Gastrocnemius medialis (tissue), 4 donors: Measurements from ENCODE around the gene CCDC110. TPM values are rescaled to one million over a fixed set of nuclear protein-coding genes. Genes with fewer than 3 reads are reported as not detected.

Experiments used
- ATAC-seq, 2 donors: fragments of 150-250 bp; one replicate each; pipeline ENCODE4 v1.9.1; 2016
- DNase-seq, 2 donors: peaks; one replicate each; pipeline ENCODE4 v3.0.0-alpha.2; 2019
- H3K27ac ChIP-seq, 4 donors: fragments of 200-600 bp; sonication (generic); 1 replicate in 1 of 4; 2 replicates in 3 of 4; pipeline ENCODE4 v1.5.1; 2016 to 2018; ENCODE audit warnings: mild to moderate bottlenecking in 2 of 4, moderate library complexity in 1 of 4
- H3K27me3 ChIP-seq, 3 donors: fragments of 200-600 bp; sonication (generic) in 2 of 3; 1 replicate in 1 of 3; 2 replicates in 2 of 3; pipeline versions ENCODE4 v1.5.1 to v1.6.0; 2016 to 2019; ENCODE audit warnings: mild to moderate bottlenecking in 1 of 3, moderate library complexity in 1 of 3
- H3K36me3 ChIP-seq, 2 donors: fragments of 200-600 bp; sonication (generic) in 1 of 2; one replicate each; pipeline ENCODE4 v1.5.1; 2017 to 2018
- H3K4me1 ChIP-seq, 2 donors: fragments of 200-600 bp; sonication (generic) in 1 of 2; one replicate each; pipeline ENCODE4 v1.5.1; 2016 to 2017; ENCODE audit warnings: mild to moderate bottlenecking in 2 of 2
- H3K4me3 ChIP-seq, 4 donors: fragments of 200-600 bp; sonication (generic) in 3 of 4; 1 replicate in 1 of 4; 2 replicates in 3 of 4; pipeline ENCODE4 v1.5.1; 2016 to 2019; ENCODE audit warnings: mild to moderate bottlenecking in 2 of 4
- H3K9me3 ChIP-seq, 3 donors: fragments of 200-600 bp; sonication (generic) in 2 of 3; 1 replicate in 1 of 3; 2 replicates in 2 of 3; pipeline ENCODE4 v1.5.1; 2016 to 2019
- CTCF ChIP-seq, 5 experiments: fragments of 450-650 bp in 3 of 5; fragments of 200-600 bp in 2 of 5; sonication (generic) in 2 of 5; IDR thresholded peaks in 4 of 5; conservative IDR thresholded peaks in 1 of 5; 1 replicate in 4 of 5; 2 replicates in 1 of 5; pipeline ENCODE4 v1.5.1; 2016 to 2019; ENCODE audit warnings: antibody characterized with exemption in 5 of 5, mild to moderate bottlenecking in 3 of 5, moderate library complexity in 3 of 5
- POLR2A ChIP-seq, 2 donors: fragments of 450-650 bp; IDR thresholded peaks; one replicate each; pipeline ENCODE4 v1.6.1; 2017; ENCODE audit warnings: antibody characterized with exemption in 2 of 2, mild to moderate bottlenecking in 2 of 2, moderate library complexity in 2 of 2
- in situ Hi-C, 4 donors: fragments of 200-750 bp; cut with MboI; loops; one replicate each; pipeline versions ENCODE4 v1.15.0 to v1.8.0; 2017; ENCODE audit warnings: low sequenced_read_pairs in 4 of 4
- intact Hi-C: fragments of 100-400 bp; cut with DNase I; formaldehyde crosslinking; loops from one replicate; pipeline ENCODE4 v1.15.1; 2023; ENCODE audit warnings: low total_unique reads
- total RNA-seq, 4 donors: library from RNA; depleted of rRNA; stranded (reverse); fragments of >200 nt; gene quantifications; one replicate each; pipeline versions ENCODE4 v1.1.0 to v1.2.3, GENCODE V29; 2016

The CCDC110 gene
- total RNA-seq, 4 donors from 2014 or later = 0.97 to 4.1 (median 1.8) TPM

DNA sequence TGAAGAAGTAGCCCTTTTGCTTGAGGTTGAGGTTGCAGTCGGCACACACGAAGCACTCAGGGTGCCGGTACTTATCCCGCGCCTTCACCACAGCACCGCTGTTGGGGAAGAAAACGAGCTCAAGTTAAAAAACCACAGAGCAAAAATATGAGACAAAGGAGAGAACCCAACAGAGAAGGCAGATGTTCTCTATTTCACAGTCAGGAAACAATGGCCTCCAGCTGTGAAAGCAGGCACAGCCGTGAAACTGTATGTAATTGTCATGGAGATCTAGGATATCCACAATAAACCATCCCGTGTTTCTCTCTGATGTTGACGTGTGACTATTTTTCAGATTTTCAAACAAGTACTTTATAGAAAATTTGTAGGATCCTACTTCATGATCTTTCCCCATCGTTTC is 30.9 kb upstream of the CCDC110 start:
- no peaks in the 10 kb centered on the region for H3K27me3 ChIP-seq
- DNase-seq (no peak), ATAC-seq (no peak)
- in situ Hi-C loops (no loop called here), intact Hi-C loops (loop anchor here (10.0 kb wide), 1 partner anchor 688 kb away; no protein-coding TSS in a partner anchor)
- no peak overlapping the region for H3K4me3 ChIP-seq
- TF ChIP-seq POLR2A (IDR thresholded peaks at IDR 0.05) = no peak
- peaks cover 23 to 38% of the 10 kb centered on the region in 2 donors for H3K4me1 ChIP-seq
- H3K36me3 ChIP-seq = peaks cover 0 to 31% of the 10 kb centered on the region in 2 donors
- no peaks in the 10 kb centered on the region for H3K9me3 ChIP-seq
- peak overlapping the region; percentile 83 to 96 (median 92) for H3K27ac ChIP-seq

DNA sequence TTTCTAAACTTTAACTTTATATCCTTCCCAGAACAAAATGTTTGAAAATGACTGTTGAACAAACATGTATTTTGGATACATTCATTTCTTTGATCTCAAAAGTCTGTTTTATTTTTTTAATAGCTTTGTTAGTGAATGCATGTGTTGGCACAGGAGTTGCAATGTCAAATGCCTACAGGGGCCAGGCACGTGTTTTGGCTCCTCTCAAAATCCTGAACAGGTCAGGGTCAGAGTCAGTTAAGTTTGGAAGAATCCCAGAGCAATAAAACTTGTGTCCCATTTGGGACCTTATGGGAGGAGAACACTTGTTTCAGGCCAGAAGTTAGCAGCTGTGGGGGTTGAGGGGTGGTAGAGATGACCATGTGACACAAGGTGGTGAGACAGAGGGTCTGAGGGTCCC is 29.0 kb upstream of the CCDC110 start:
- H3K9me3 ChIP-seq = no peaks in the 10 kb centered on the region
- H3K27me3 ChIP-seq = no peaks in the 10 kb centered on the region
- DNase-seq = no peak
- ATAC-seq = no peak
- TF ChIP-seq POLR2A (IDR thresholded peaks at IDR 0.05) (no peak), CTCF (IDR thresholded peaks at IDR 0.05 in 4 of 5, conservative IDR thresholded peaks at IDR 0.05 in 1 of 5) (no peak)
- no peak overlapping the region for H3K4me3 ChIP-seq
- in situ Hi-C loops = no loop called here
- peaks cover 12 to 23% of the 10 kb centered on the region in 2 donors for H3K4me1 ChIP-seq
- H3K27ac ChIP-seq = peak overlapping the region; percentile 83 to 96 (median 92)
- peaks cover 0 to 31% of the 10 kb centered on the region in 2 donors for H3K36me3 ChIP-seq
- intact Hi-C loops = loop anchor here (2.0 to 10.0 kb wide), 2 partner anchors 20 to 686 kb away; no protein-coding TSS in a partner anchor

- ATAC-seq (peak; percentile 9 to 16), DNase-seq (peak in 1 of 2 donors; percentile 76)
- Histone ChIP-seq H3K27me3 (no peaks in the 10 kb centered on the region), H3K27ac (peak overlapping the region; percentile 83 to 96 (median 92)), H3K9me3 (no peaks in the 10 kb centered on the region), H3K4me1 (peaks cover 9 to 20% of the 10 kb centered on the region in 2 donors), H3K36me3 (peaks cover 0 to 31% of the 10 kb centered on the region in 2 donors), H3K4me3 (no peak overlapping the region)
- TF ChIP-seq POLR2A (IDR thresholded peaks at IDR 0.05) = peak in 1 of 2 donors; percentile 15
- peak in 1 of 5 experiments; percentile 21 for TF ChIP-seq CTCF (IDR thresholded peaks at IDR 0.05 in 4 of 5, conservative IDR thresholded peaks at IDR 0.05 in 1 of 5)
- in situ Hi-C loops = no loop called here
- intact Hi-C loops = loop anchor here (2.0 to 10.0 kb wide), 2 partner anchors 19 to 685 kb away; no protein-coding TSS in a partner anchor
These were observed 28.5 kb upstream of the CCDC110 start for GRCh38 chr4:185500035-185500434.

DNA sequence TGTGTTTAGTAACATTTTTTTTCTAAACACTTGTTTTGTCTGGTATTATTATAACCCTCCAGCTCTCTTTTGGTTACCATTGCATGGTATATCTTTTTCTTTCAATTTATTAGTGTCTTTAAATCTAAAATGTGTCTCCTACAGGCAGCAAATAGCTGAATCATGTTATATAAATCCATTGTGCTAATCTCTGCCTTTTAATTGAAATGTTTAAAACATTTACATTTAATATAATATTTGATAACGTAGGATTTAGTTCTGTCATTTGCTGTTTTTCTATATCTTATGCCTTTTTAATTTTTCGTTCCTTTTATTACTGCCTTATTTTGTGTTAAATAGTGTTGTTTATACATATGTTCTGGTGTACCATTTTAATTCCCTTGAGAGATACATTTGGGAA is 17.1 kb upstream of the CCDC110 start:
- H3K36me3 ChIP-seq = no peaks in the 10 kb centered on the region
- H3K4me3 ChIP-seq = no peak overlapping the region
- intact Hi-C loops (no loop called here), in situ Hi-C loops (loop anchor here in 1 of 4 donors (10.0 kb wide), 1 partner anchor 96 kb away; no protein-coding TSS in a partner anchor)
- no peaks in the 10 kb centered on the region for H3K27me3 ChIP-seq
- DNase-seq = no peak
- no peaks in the 10 kb centered on the region for H3K9me3 ChIP-seq
- no peaks in the 10 kb centered on the region for H3K4me1 ChIP-seq
- ATAC-seq = no peak
- no peak for TF ChIP-seq CTCF (IDR thresholded peaks at IDR 0.05 in 4 of 5, conservative IDR thresholded peaks at IDR 0.05 in 1 of 5)
- TF ChIP-seq POLR2A (IDR thresholded peaks at IDR 0.05) = no peak
- H3K27ac ChIP-seq = no peak overlapping the region

GRCh38 chr4:185481401-185481800 is 9.9 kb upstream of the CCDC110 start:
- Histone ChIP-seq H3K27ac (peak overlapping the region; percentile 78 to 90 (median 82)), H3K4me1 (peaks cover 29 to 33% of the 10 kb centered on the region in 2 donors), H3K9me3 (no peaks in the 10 kb centered on the region), H3K27me3 (no peaks in the 10 kb centered on the region), H3K36me3 (no peaks in the 10 kb centered on the region), H3K4me3 (no peak overlapping the region)
- ATAC-seq (no peak), DNase-seq (no peak)
- intact Hi-C loops (loop anchor here (2.0 to 5.0 kb wide), 2 partner anchors 19 to 46 kb away; no protein-coding TSS in a partner anchor), in situ Hi-C loops (loop anchor here in 1 of 4 donors (10.0 kb wide), 1 partner anchor 103 kb away; no protein-coding TSS in a partner anchor)
- no peak for TF ChIP-seq POLR2A (IDR thresholded peaks at IDR 0.05)
- TF ChIP-seq CTCF (IDR thresholded peaks at IDR 0.05 in 4 of 5, conservative IDR thresholded peaks at IDR 0.05 in 1 of 5) = no peak
